Muscle layer of colon (tissue), 2 donors: Measurements from ENCODE around the gene APOL6.
"Not testable (repeated sequence)": the region's sequence is repeated elsewhere in the genome, so short reads cannot be mapped to it uniquely, and the experiment has no call there.

Source experiments
- H3K27ac ChIP-seq: one replicate; pipeline ENCODE4 v1.7.0; 2013; ENCODE audit warnings: low read depth, mild to moderate bottlenecking, low read length, moderate library complexity
- H3K27me3 ChIP-seq, 2 donors: one replicate each; pipeline ENCODE4 v1.7.0; 2013; ENCODE audit warnings: low read length in 2 of 2, mild to moderate bottlenecking in 2 of 2; ENCODE audit not compliant: insufficient read depth in 2 of 2, control insufficient read depth in 1 of 2
- H3K36me3 ChIP-seq: one replicate; pipeline ENCODE4 v1.7.0; 2013; ENCODE audit warnings: mild to moderate bottlenecking, low read length; ENCODE audit not compliant: insufficient read depth
- H3K4me1 ChIP-seq: one replicate; pipeline ENCODE4 v1.7.0; 2013; ENCODE audit warnings: mild to moderate bottlenecking, low read length; ENCODE audit not compliant: insufficient read depth
- H3K4me3 ChIP-seq, 2 donors: one replicate each; pipeline ENCODE4 v1.7.0; 2013; ENCODE audit warnings: low read length in 2 of 2, low read depth in 1 of 2, mild to moderate bottlenecking in 1 of 2, moderate library complexity in 1 of 2
- H3K9ac ChIP-seq: one replicate; pipeline ENCODE4 v1.7.0; 2013; ENCODE audit warnings: low read length
- H3K9me3 ChIP-seq: one replicate; pipeline ENCODE4 v1.7.0; 2013; ENCODE audit warnings: mild to moderate bottlenecking, low read length
- donor health status: abdominal sarcoma.
- donor health status: Adenocarcinoma of cecum.

The APOL6 gene

GRCh38 chr22:35663371-35663770 is 15.1 kb downstream of the APOL6 start:
- peaks cover 38% of the 10 kb centered on the region for H3K36me3 ChIP-seq
- peak overlapping the region in 1 of 2 donors; percentile 41 for H3K4me3 ChIP-seq
- no peak overlapping the region for H3K9ac ChIP-seq
- H3K4me1 ChIP-seq: peaks cover 17% of the 10 kb centered on the region
- no peaks in the 10 kb centered on the region for H3K27me3 ChIP-seq
- no peak overlapping the region for H3K27ac ChIP-seq
- H3K9me3 ChIP-seq: no peaks in the 10 kb centered on the region

GRCh38 chr22:35664955-35665587 is 16.8 kb downstream of the APOL6 start:
- Histone ChIP-seq H3K27me3 (no peaks in the 10 kb centered on the region), H3K4me1 (peaks cover 17% of the 10 kb centered on the region), H3K27ac (no peak overlapping the region), H3K36me3 (peaks cover 21% of the 10 kb centered on the region), H3K9me3 (no peaks in the 10 kb centered on the region), H3K4me3 (no peak overlapping the region), H3K9ac (no peak overlapping the region)

GRCh38 chr22:35666699-35667098 is 18.5 kb downstream of the APOL6 start:
- not testable (repeated sequence) for H3K27ac ChIP-seq, H3K36me3 ChIP-seq, H3K27me3 ChIP-seq, H3K9ac ChIP-seq, H3K9me3 ChIP-seq, H3K4me3 ChIP-seq
- peaks cover 17% of the 10 kb centered on the region for H3K4me1 ChIP-seq

GRCh38 chr22:35674335-35674734 is 26.1 kb downstream of the APOL6 start:
- Histone ChIP-seq H3K9ac (no peak overlapping the region), H3K4me1 (no peaks in the 10 kb centered on the region), H3K27ac (no peak overlapping the region), H3K9me3 (no peaks in the 10 kb centered on the region), H3K4me3 (no peak overlapping the region), H3K36me3 (no peaks in the 10 kb centered on the region), H3K27me3 (no peaks in the 10 kb centered on the region)

- H3K9me3 ChIP-seq, H3K4me1 ChIP-seq, H3K27ac ChIP-seq, H3K4me3 ChIP-seq, H3K36me3 ChIP-seq, H3K9ac ChIP-seq, H3K27me3 ChIP-seq: not testable (repeated sequence)
Measured at GRCh38 chr22:35676065-35676464, 27.8 kb downstream of the APOL6 start.

GRCh38 chr22:35677460-35678187 is 29.4 kb downstream of the APOL6 start:
- no peaks in the 10 kb centered on the region for H3K4me1 ChIP-seq
- no peaks in the 10 kb centered on the region for H3K27me3 ChIP-seq
- no peak overlapping the region for H3K27ac ChIP-seq
- H3K4me3 ChIP-seq: no peak overlapping the region
- no peaks in the 10 kb centered on the region for H3K36me3 ChIP-seq
- no peaks in the 10 kb centered on the region for H3K9me3 ChIP-seq
- H3K9ac ChIP-seq: no peak overlapping the region

GRCh38 chr22:35678836-35679235 is 30.6 kb downstream of the APOL6 start:
- no peaks in the 10 kb centered on the region for H3K4me1 ChIP-seq
- no peaks in the 10 kb centered on the region for H3K9me3 ChIP-seq
- H3K27me3 ChIP-seq: no peaks in the 10 kb centered on the region
- H3K27ac ChIP-seq: no peak overlapping the region
- H3K9ac ChIP-seq: no peak overlapping the region
- H3K36me3 ChIP-seq: no peaks in the 10 kb centered on the region
- no peak overlapping the region for H3K4me3 ChIP-seq

- not testable (repeated sequence) for H3K27me3 ChIP-seq, H3K4me1 ChIP-seq, H3K9ac ChIP-seq, H3K9me3 ChIP-seq, H3K4me3 ChIP-seq, H3K27ac ChIP-seq, H3K36me3 ChIP-seq
Measured at GRCh38 chr22:35679492-35679891, 31.2 kb downstream of the APOL6 start.

GRCh38 chr22:35681454-35682052 is 33.3 kb downstream of the APOL6 start:
- Histone ChIP-seq H3K4me1 (no peaks in the 10 kb centered on the region), H3K27me3 (no peaks in the 10 kb centered on the region), H3K9ac (no peak overlapping the region), H3K4me3 (no peak overlapping the region), H3K36me3 (no peaks in the 10 kb centered on the region), H3K27ac (no peak overlapping the region), H3K9me3 (no peaks in the 10 kb centered on the region)

- Histone ChIP-seq H3K27ac (no peak overlapping the region), H3K36me3 (no peaks in the 10 kb centered on the region), H3K4me3 (no peak overlapping the region)
Measured at GRCh38 chr22:35683560-35683959, 35.3 kb downstream of the APOL6 start.

GRCh38 chr22:35684270-35684700 is 36.0 kb downstream of the APOL6 start:
- Histone ChIP-seq H3K4me1 (no peaks in the 10 kb centered on the region), H3K27me3 (no peaks in the 10 kb centered on the region), H3K9ac (no peak overlapping the region), H3K4me3 (no peak overlapping the region), H3K9me3 (no peaks in the 10 kb centered on the region), H3K36me3 (no peaks in the 10 kb centered on the region), H3K27ac (no peak overlapping the region)

More at GRCh38 chr22:35683560-35683959, 35.3 kb downstream of the APOL6 start:
- Histone ChIP-seq H3K9me3 (no peaks in the 10 kb centered on the region), H3K27me3 (no peaks in the 10 kb centered on the region), H3K4me1 (no peaks in the 10 kb centered on the region), H3K9ac (no peak overlapping the region)
